DMS153 (cell line): ENCODE measurements around the gene CCND1.
A peak's percentile ranks its signal among the peaks of the same experiment; 100 is the strongest.

Experiments
- DNase-seq: peaks from one replicate; lab custom pipeline; 2025; lab: John Stamatoyannopoulos, UW

Gene CCND1

GRCh38 chr11:69641681-69642548, 959 bp downstream of the CCND1 start:
- no peak for DNase-seq

GRCh38 chr11:69642549-69642912, 1.6 kb downstream of the CCND1 start:
- no peak for DNase-seq

GRCh38 chr11:69642913-69643632, 2.1 kb downstream of the CCND1 start:
- DNase-seq: peak; percentile 32

- no peak for DNase-seq
Measured at GRCh38 chr11:69643646-69644045, 2.7 kb downstream of the CCND1 start.

GRCh38 chr11:69644071-69644961, 3.4 kb downstream of the CCND1 start:
- DNase-seq: peak; percentile 6

- DNase-seq: no peak
Measured at GRCh38 chr11:69644962-69645675, 4.2 kb downstream of the CCND1 start.

- peak; percentile 44 for DNase-seq
Measured at GRCh38 chr11:69645801-69646492, 5.0 kb downstream of the CCND1 start.

- no peak for DNase-seq
Measured at GRCh38 chr11:69646493-69647389, 5.8 kb downstream of the CCND1 start.

- DNase-seq: no peak
Measured at GRCh38 chr11:69647390-69647748, 6.4 kb downstream of the CCND1 start.

GRCh38 chr11:69647761-69648497, 7.0 kb downstream of the CCND1 start:
- no peak for DNase-seq

GRCh38 chr11:69648679-69649575, 8.0 kb downstream of the CCND1 start:
- no peak for DNase-seq

GRCh38 chr11:69649576-69649900, 8.6 kb downstream of the CCND1 start:
- DNase-seq: no peak

- no peak for DNase-seq
Measured at GRCh38 chr11:69650081-69650831, 9.3 kb downstream of the CCND1 start.

GRCh38 chr11:69650832-69651344, 9.9 kb downstream of the CCND1 start:
- DNase-seq: no peak

GRCh38 chr11:69651834-69652620, 11.1 kb downstream of the CCND1 start:
- DNase-seq: no peak

- DNase-seq: no peak
Measured at GRCh38 chr11:69652999-69653398, 12.0 kb downstream of the CCND1 start.
